A549 (cell line): Measurements from ENCODE around the gene ANKEF1.

Source experiments
- MAX ChIP-seq: IDR thresholded peaks from 2 replicates; pipeline ENCODE4 v1.6.1; 2012
- MYC ChIP-seq: IDR thresholded peaks from 2 replicates; pipeline ENCODE4 v1.6.1; 2012; ENCODE audit warnings: mild to moderate bottlenecking, inconsistent platforms, low read length, improper control_type of control experiment, borderline replicate concordance
- NPAS2 ChIP-seq: fragments of 250-450 bp; sonication (Bioruptor Pico); IDR thresholded peaks from 2 replicates; pipeline ENCODE4 v1.8.0; 2022; ENCODE audit warnings: mild to moderate bottlenecking, moderate library complexity, borderline replicate concordance
- POLR2A ChIP-seq: IDR thresholded peaks from 2 replicates; pipeline ENCODE4 v1.6.1; 2012; ENCODE audit warnings: mild to moderate bottlenecking, low read length
- RFX5 ChIP-seq: fragments of 450-650 bp; IDR thresholded peaks from 2 replicates; pipeline ENCODE4 v1.7.1; 2014; ENCODE audit warnings: antibody characterized with exemption, mild to moderate bottlenecking, moderate library complexity
- USF2 ChIP-seq: fragments of 450-650 bp; IDR thresholded peaks from 2 replicates; pipeline ENCODE4 v1.6.1; 2014; ENCODE audit warnings: antibody characterized with exemption
- ZNF302 ChIP-seq: fragments of 250-450 bp; sonication (Bioruptor Pico); IDR thresholded peaks from 2 replicates; pipeline ENCODE4 v1.9.0; 2021; ENCODE audit warnings: inconsistent platforms, mild to moderate bottlenecking, moderate library complexity
- TF ChIP-seq, protein P1 (sequence below): fragments of >200 bp; sonication (Bioruptor Twin); formaldehyde crosslinking; IDR thresholded peaks from 3 replicates; pipeline ENCODE4 v1.5.1; 2016

- TF ChIP-seq, protein P1, sequence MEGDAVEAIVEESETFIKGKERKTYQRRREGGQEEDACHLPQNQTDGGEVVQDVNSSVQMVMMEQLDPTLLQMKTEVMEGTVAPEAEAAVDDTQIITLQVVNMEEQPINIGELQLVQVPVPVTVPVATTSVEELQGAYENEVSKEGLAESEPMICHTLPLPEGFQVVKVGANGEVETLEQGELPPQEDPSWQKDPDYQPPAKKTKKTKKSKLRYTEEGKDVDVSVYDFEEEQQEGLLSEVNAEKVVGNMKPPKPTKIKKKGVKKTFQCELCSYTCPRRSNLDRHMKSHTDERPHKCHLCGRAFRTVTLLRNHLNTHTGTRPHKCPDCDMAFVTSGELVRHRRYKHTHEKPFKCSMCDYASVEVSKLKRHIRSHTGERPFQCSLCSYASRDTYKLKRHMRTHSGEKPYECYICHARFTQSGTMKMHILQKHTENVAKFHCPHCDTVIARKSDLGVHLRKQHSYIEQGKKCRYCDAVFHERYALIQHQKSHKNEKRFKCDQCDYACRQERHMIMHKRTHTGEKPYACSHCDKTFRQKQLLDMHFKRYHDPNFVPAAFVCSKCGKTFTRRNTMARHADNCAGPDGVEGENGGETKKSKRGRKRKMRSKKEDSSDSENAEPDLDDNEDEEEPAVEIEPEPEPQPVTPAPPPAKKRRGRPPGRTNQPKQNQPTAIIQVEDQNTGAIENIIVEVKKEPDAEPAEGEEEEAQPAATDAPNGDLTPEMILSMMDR: no peak
- TF ChIP-seq MAX (no peak), RFX5 (no peak), NPAS2 (CRISPR knock-in tag) (no peak), USF2 (no peak), ZNF302 (CRISPR knock-in tag) (no peak), POLR2A (no peak), MYC (no peak)
These were observed 10.9 kb upstream of the ANKEF1 start for GRCh38 chr20:10023911-10024310.
